ENCODE data around the gene SMARCD2. TPM values are rescaled to one million over a fixed set of nuclear protein-coding genes. Genes with fewer than 3 reads are reported as not detected.

SMARCD2 gene
- total and polyA plus RNA-seq, 2 experiments from 2014 or later, result 39.2 to 40.3 TPM

DNA sequence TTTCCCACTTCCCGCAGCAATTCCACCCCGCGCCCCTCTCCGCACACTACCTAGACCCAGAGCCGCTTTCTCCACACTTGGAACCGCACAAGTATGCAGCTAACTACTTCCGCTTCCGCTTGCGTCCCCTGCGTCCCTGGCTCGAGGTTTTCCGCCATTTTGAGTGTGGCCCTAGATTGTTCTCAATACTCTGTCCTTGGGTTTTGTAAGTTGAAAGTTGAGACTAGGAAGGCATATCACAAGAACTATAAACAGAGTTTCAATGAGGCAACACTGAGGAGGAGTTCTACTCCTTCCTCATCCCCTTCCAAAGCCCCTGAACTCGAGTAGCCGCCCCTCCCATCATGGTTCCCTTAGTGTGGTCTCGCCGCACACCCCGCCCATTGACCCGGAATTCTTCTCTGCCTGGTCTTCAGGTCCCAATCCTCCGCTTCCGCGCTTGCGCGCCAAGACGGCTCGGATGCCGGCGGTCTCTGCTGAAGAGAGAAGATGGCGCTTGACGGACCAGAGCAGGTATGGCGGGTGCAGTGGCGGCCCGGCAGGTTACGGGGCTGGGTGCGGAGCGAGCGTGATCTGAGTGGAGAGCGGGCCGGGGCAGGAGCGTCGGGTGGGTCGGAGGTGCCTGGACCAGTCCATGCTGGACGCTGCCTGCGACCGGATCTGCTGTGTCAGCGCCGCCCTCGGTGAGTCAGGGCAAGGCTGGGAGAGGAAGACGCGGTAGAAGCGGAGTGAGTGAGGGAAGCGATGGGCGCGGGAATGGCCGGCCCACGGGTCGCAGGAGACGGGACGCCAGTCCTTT lies 15.3 kb downstream of the SMARCD2 start, which contains the start of the genes FTSJ3 and PSMC5:
FTSJ3 (minus strand) TSS at position 662 of the 799 bp plus-strand sequence. CDS start 761 bp downstream, outside the sequence.
PSMC5 (plus strand) TSS at position 430 of the 799 bp plus-strand sequence; CDS start at position 490, 60 bp downstream.
- Histone ChIP-seq H3K9me3 (ENCODE audit: low read depth) (no peaks in the 10 kb centered on the region), H3K36me3 (peaks cover 40% of the 10 kb centered on the region), H3K4me1 (ENCODE audit: low read depth) (peaks cover 8% of the 10 kb centered on the region), H3K27ac (peak within 1 kb of the TSS; percentile 97), H3K27me3 (no peaks in the 10 kb centered on the region), H3K4me3 (peak within 1 kb of the TSS; percentile 72)
- TF ChIP-seq, protein P1, sequence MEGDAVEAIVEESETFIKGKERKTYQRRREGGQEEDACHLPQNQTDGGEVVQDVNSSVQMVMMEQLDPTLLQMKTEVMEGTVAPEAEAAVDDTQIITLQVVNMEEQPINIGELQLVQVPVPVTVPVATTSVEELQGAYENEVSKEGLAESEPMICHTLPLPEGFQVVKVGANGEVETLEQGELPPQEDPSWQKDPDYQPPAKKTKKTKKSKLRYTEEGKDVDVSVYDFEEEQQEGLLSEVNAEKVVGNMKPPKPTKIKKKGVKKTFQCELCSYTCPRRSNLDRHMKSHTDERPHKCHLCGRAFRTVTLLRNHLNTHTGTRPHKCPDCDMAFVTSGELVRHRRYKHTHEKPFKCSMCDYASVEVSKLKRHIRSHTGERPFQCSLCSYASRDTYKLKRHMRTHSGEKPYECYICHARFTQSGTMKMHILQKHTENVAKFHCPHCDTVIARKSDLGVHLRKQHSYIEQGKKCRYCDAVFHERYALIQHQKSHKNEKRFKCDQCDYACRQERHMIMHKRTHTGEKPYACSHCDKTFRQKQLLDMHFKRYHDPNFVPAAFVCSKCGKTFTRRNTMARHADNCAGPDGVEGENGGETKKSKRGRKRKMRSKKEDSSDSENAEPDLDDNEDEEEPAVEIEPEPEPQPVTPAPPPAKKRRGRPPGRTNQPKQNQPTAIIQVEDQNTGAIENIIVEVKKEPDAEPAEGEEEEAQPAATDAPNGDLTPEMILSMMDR (IDR thresholded peaks at IDR 0.05; ENCODE audit: low read depth, low read length), result peak; percentile 55
- DNase-seq (ENCODE audit: low read depth in 1 of 2, low spot score in 1 of 2), result peak; percentile 96

GRCh38 chr17:63826468-63827001 lies 15.9 kb downstream of the SMARCD2 start:
- no peaks in the 10 kb centered on the region for H3K27me3 ChIP-seq
- no peaks in the 10 kb centered on the region for H3K9me3 ChIP-seq (ENCODE audit: low read depth)
- peak overlapping the region; percentile 72 for H3K4me3 ChIP-seq
- peak in 1 of 2 donors; percentile 48 for DNase-seq (ENCODE audit: low read depth in 1 of 2, low spot score in 1 of 2)
- peak overlapping the region; percentile 97 for H3K27ac ChIP-seq
- TF ChIP-seq, protein P1 (IDR thresholded peaks at IDR 0.05; ENCODE audit: low read depth, low read length), result no peak
- H3K36me3 ChIP-seq, result peaks cover 44% of the 10 kb centered on the region
- peaks cover 8% of the 10 kb centered on the region for H3K4me1 ChIP-seq (ENCODE audit: low read depth)

DNA sequence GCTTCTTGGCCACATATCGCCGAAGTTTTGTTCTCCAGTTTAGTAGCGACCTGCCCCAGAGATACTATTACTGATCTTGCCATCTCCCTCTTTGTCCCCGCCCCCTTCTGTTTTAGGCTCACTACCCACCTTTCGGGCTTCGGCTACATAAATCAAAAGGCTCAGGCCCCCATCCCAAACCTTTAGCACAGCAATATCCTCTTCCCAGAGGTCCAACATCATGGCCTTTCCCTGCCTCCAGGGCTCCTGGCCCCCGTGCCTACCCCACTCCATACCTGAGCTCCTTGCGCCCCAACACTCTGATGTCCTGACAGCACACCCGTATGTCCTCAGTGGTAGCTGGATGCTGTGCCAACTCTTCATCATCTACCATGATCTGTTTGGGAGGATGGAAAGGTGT lies 18.1 kb downstream of the SMARCD2 start:
- peaks cover 8% of the 10 kb centered on the region for H3K4me1 ChIP-seq (ENCODE audit: low read depth)
- H3K27me3 ChIP-seq, result no peaks in the 10 kb centered on the region
- no peak overlapping the region for H3K4me3 ChIP-seq
- H3K36me3 ChIP-seq, result peaks cover 43% of the 10 kb centered on the region
- no peak for DNase-seq (ENCODE audit: low read depth in 1 of 2, low spot score in 1 of 2)
- H3K9me3 ChIP-seq (ENCODE audit: low read depth), result no peaks in the 10 kb centered on the region
- no peak overlapping the region for H3K27ac ChIP-seq
- TF ChIP-seq, protein P1 (IDR thresholded peaks at IDR 0.05; ENCODE audit: low read depth, low read length), result no peak

DNA sequence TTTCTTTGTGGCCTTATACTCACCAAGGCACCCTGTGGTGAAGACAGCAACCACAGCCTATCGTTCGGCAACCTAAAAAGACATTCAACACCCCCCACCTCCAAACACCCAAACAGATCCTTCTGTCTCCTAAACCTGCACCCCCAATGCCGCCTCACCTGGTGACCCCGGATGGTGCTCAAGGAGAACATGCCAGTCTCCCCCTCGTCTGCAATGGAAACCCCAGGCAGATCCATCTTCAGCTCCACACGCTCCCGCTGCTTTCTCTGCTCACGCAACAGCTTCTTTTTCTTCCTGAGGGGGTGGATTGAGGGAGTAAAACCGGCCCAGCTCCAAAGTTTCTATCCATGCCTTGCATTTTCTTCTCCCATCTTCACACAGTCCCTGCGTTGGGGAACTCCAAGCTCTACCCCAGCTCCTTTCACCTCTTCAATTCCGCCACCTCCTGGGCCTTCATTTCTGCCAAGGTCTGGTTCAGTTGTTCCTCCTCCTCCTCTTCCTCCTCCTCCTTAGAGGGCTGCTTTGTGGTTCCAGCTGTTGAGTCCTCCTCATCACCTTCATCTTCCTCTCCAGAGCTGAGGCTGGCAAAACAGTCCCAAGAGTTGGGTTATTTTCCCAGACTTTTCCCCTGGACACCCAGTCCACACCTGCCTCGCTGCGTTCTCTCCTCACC lies 18.7 kb downstream of the SMARCD2 start:
- no peak overlapping the region for H3K4me3 ChIP-seq
- TF ChIP-seq, protein P1 (IDR thresholded peaks at IDR 0.05; ENCODE audit: low read depth, low read length), result no peak
- no peak for DNase-seq (ENCODE audit: low read depth in 1 of 2, low spot score in 1 of 2)
- H3K36me3 ChIP-seq, result peaks cover 45% of the 10 kb centered on the region
- H3K27ac ChIP-seq, result no peak overlapping the region
- H3K27me3 ChIP-seq, result no peaks in the 10 kb centered on the region
- peaks cover 8% of the 10 kb centered on the region for H3K4me1 ChIP-seq (ENCODE audit: low read depth)
- no peaks in the 10 kb centered on the region for H3K9me3 ChIP-seq (ENCODE audit: low read depth)

GRCh38 chr17:63822537-63822936 lies 19.9 kb downstream of the SMARCD2 start:
- Histone ChIP-seq H3K36me3 (peaks cover 58% of the 10 kb centered on the region), H3K4me3 (no peak overlapping the region), H3K27me3 (no peaks in the 10 kb centered on the region), H3K9me3 (ENCODE audit: low read depth) (no peaks in the 10 kb centered on the region), H3K27ac (no peak overlapping the region), H3K4me1 (ENCODE audit: low read depth) (peaks cover 3% of the 10 kb centered on the region)
- TF ChIP-seq, protein P1 (IDR thresholded peaks at IDR 0.05; ENCODE audit: low read depth, low read length), result no peak
- DNase-seq (ENCODE audit: low read depth in 1 of 2, low spot score in 1 of 2), result no peak
